Measurements from ENCODE around the gene RXRA.

The RXRA gene

GRCh38 chr9:134385915-134386314 is 59.7 kb downstream of the RXRA start:
- no peak for DNase-seq (ENCODE audit: low read depth, low spot score)

DNA sequence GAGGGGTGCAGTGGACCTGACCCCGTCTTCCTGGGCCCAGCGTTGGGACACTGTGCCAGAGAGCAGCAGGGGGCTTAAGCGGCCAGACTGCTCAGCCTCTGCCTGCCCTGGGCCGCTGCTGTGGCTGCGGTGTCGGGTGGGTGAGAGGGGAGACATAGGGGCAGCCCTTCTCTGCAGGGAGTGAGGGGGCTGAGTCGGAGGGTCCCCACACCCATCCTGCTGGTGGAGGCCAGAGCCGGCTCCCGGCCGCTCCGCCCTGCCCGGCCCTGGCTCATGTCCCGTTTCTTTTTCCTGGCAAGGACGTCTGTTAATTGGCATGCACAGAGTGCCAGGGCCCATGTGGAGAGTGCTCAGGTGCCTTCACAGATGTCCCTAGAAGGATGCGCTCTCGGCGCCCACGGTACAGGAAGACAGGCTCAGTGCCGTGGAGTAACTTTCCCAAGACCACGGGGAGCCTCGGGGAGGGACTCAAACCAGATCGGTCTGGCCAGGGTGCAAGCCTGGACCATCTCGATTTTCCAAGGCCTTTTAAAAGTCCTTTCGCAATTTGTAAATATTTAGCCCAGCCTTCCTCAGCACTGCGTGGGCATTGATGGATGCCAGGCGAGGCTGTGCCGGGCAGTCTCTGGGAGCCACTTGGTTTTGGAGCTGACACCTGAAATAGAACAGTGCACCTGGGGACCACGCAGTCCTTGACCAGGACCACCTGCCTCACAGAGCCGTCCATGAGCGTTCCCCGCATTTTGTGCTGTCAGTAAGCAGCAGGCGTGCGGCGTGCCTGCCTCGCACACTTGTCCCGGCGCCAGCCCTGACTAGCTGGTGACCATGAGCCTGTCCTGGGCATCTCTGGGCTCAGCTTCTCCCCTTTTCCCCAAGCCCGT is 60.9 kb downstream of the RXRA start:
- no peak overlapping the region for H3K4me3 ChIP-seq (ENCODE audit: low read depth, low read length)
- TF ChIP-seq, protein P1, sequence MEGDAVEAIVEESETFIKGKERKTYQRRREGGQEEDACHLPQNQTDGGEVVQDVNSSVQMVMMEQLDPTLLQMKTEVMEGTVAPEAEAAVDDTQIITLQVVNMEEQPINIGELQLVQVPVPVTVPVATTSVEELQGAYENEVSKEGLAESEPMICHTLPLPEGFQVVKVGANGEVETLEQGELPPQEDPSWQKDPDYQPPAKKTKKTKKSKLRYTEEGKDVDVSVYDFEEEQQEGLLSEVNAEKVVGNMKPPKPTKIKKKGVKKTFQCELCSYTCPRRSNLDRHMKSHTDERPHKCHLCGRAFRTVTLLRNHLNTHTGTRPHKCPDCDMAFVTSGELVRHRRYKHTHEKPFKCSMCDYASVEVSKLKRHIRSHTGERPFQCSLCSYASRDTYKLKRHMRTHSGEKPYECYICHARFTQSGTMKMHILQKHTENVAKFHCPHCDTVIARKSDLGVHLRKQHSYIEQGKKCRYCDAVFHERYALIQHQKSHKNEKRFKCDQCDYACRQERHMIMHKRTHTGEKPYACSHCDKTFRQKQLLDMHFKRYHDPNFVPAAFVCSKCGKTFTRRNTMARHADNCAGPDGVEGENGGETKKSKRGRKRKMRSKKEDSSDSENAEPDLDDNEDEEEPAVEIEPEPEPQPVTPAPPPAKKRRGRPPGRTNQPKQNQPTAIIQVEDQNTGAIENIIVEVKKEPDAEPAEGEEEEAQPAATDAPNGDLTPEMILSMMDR (IDR thresholded peaks at IDR 0.05; ENCODE audit: low read depth, low read length) = no peak
- DNase-seq (ENCODE audit: low read depth, low spot score) = no peak
- in situ Hi-C loops (cut with HindIII; ENCODE audit: low sequenced_read_pairs) = no loop called here

More at GRCh38 chr9:134385915-134386314, 59.7 kb downstream of the RXRA start:
- H3K4me3 ChIP-seq (ENCODE audit: low read depth, low read length) = no peak overlapping the region
- TF ChIP-seq, protein P1 (IDR thresholded peaks at IDR 0.05; ENCODE audit: low read depth, low read length) = no peak
- in situ Hi-C loops (cut with HindIII; ENCODE audit: low sequenced_read_pairs) = no loop called here

DNA sequence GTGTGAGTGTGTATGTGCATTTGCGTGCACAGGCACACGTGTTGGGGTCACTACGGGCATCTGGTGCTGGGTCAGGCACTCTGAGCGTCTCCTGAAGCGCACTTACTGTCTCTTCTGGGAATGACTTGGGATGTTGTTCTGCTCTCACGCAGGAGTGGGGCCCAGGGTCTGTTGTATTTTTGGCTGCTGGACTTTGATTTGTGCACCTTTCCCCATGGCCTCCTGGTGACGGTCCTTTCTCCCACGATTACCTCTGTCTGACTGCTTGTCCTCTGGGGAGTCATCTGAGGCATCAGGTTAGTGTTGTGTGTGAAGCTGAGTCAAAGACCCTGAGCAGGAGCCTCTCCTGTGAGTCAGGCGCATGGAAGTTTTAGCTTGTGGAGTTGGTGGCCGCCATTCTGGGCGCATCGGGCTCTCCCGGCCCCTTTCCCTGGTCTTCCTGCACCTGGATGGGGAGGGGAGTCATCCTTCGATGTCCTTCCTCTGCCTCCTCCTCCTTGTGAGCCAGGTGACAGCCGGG is 62.1 kb downstream of the RXRA start:
- DNase-seq (ENCODE audit: low read depth, low spot score) = no peak
- no peak overlapping the region for H3K4me3 ChIP-seq (ENCODE audit: low read depth, low read length)
- TF ChIP-seq, protein P1 (IDR thresholded peaks at IDR 0.05; ENCODE audit: low read depth, low read length) = no peak
- in situ Hi-C loops (cut with HindIII; ENCODE audit: low sequenced_read_pairs) = no loop called here

DNA sequence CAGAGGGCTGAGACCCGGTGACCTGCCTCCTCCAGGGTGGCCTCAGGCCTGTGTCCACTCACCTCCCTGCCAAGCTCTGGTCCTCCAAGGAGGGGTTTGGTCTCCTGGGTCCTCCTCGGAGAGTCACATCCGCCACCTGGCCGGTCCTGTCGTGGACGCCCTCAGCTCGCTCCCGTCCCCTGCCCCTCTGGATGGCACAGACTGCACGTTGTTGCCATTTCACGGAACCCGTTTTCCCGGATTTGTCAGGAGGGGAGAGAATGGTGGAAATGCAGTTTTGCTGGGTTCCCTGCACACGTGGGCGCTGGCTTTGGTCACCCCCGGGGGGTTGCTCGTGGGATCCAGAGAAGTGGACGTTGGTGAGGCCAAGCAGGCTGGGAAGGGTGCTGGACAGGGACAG is 62.7 kb downstream of the RXRA start:
- H3K4me3 ChIP-seq (ENCODE audit: low read depth, low read length) = no peak overlapping the region
- in situ Hi-C loops (cut with HindIII; ENCODE audit: low sequenced_read_pairs) = no loop called here
- TF ChIP-seq, protein P1 (IDR thresholded peaks at IDR 0.05; ENCODE audit: low read depth, low read length) = no peak
- no peak for DNase-seq (ENCODE audit: low read depth, low spot score)

- H3K4me3 ChIP-seq (ENCODE audit: low read depth, low read length) = no peak overlapping the region
- TF ChIP-seq, protein P1 (IDR thresholded peaks at IDR 0.05; ENCODE audit: low read depth, low read length) = no peak
- in situ Hi-C loops (cut with HindIII; ENCODE audit: low sequenced_read_pairs) = no loop called here
- DNase-seq (ENCODE audit: low read depth, low spot score) = no peak
Observed at GRCh38 chr9:134389642-134390041, 63.4 kb downstream of the RXRA start.

- TF ChIP-seq, protein P1 (IDR thresholded peaks at IDR 0.05; ENCODE audit: low read depth, low read length) = no peak
- in situ Hi-C loops (cut with HindIII; ENCODE audit: low sequenced_read_pairs) = no loop called here
- no peak overlapping the region for H3K4me3 ChIP-seq (ENCODE audit: low read depth, low read length)
- DNase-seq (ENCODE audit: low read depth, low spot score) = no peak
Observed at GRCh38 chr9:134390537-134390936, 64.3 kb downstream of the RXRA start.

Data from astrocyte of the spinal cord (primary cell).